Left renal cortex interstitium (tissue), 4 donors: ENCODE data around the gene CCDC188. TPM values are rescaled to one million over a fixed set of nuclear protein-coding genes. Genes with fewer than 3 reads are reported as not detected.

Source experiments
- DNase-seq, 4 donors: peaks; one replicate each; pipeline ENCODE4 v3.0.0-alpha.2; 2013; ENCODE audit warnings: low read depth in 4 of 4, low spot score in 2 of 4, missing footprints in 1 of 4
- polyA plus RNA-seq, 4 donors: library from polyadenylated mRNA; unstranded; fragments of 120-200 nt; gene quantifications; one replicate each; pipeline ENCODE4 v1.2.1, GENCODE V29; 2013; ENCODE audit not compliant: insufficient read length in 4 of 4

CCDC188 gene
- polyA plus RNA-seq = 1 to 10 TPM in 2 of 4 donors, under 1 TPM in 2; 0.24 to 1.8 (median 0.96) TPM

DNA sequence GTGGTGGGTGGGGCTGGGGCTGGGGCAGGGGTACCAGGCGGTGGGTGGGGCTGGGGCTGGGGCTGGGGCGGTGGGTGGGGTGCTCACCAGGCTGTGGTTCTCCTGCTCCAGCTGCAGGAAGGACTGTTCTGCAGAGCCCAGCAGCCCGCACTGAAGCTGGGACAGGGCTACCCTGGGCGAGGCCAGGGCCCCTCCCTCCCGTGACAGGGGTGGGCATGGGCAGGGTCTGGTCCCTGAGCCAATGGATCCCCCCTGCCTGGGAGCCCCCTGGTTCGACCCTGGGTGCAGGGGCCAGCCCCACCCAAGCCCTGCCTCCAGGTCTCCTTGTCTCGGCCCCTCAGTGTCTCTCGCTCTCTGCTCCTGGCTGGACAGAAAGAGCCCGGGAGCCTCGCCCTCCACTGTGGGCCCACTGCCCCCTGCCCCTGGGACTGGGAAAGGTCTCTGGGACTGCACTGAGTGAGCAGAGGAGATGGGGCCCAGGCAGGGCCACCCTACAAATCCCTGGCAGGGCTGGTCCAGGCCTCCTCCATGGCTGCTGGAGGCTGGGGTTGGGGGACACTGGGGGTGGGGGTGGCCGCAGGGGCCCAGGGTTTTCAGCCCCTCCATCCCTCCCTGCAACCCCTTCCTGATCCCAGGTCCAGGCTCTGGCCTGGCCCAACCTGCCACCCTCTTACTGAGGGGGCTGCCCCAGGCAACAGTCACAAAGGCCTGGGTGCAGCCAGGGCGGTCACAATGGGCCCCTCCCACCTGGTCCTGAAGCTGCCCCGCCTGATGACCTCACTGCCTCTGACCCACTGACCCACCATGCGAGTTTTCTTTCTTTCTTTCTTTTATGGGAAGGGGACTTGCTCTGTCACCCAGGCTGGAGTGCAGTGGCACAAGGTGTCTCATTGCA lies at the start of gene CCDC188:
Gene CCDC188, minus strand, starts transcription at position 675 of the 895 bp plus-strand sequence. Its CDS starts 69 bp downstream, at position 606.
- no peak for DNase-seq

DNA sequence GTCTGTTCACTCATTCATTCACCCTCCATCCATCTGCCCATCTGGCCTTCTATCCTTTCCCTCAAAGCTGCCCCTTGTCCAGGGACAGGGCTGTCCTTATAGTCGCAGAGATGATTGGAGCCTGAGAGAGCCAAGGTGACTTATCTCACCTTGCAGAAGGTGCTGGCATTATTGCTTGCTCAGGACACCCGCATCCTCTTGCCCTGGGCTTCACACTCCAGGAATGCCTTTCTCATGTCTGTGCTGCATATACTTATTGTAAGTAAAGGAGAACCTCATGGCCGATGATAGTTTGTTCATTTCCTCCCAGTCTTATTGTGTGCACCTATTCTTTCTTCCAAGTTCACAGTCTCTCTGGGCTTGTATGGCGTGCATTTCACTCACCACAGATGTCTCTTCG lies 49.1 kb upstream of the CCDC188 start:
- DNase-seq = no peak

DNA sequence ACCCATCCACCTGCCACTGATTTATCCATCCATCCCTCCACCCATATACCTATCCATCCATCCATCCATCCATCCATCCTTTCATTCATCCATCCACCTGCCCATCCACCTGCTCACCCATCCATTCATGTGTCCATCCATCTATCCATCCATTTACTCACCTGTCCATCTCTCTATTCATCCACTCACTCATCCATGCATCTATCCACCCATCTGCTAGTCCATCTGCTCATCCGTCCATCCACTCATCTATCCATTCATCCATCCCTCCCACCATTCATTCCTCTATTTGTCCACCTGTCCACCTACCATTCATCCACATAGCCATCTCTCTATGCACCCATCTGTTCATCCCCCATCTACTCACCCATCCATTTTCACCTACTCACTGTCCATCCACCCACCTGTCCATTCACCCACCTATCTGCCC lies 48.6 kb upstream of the CCDC188 start:
- DNase-seq = no peak

DNA sequence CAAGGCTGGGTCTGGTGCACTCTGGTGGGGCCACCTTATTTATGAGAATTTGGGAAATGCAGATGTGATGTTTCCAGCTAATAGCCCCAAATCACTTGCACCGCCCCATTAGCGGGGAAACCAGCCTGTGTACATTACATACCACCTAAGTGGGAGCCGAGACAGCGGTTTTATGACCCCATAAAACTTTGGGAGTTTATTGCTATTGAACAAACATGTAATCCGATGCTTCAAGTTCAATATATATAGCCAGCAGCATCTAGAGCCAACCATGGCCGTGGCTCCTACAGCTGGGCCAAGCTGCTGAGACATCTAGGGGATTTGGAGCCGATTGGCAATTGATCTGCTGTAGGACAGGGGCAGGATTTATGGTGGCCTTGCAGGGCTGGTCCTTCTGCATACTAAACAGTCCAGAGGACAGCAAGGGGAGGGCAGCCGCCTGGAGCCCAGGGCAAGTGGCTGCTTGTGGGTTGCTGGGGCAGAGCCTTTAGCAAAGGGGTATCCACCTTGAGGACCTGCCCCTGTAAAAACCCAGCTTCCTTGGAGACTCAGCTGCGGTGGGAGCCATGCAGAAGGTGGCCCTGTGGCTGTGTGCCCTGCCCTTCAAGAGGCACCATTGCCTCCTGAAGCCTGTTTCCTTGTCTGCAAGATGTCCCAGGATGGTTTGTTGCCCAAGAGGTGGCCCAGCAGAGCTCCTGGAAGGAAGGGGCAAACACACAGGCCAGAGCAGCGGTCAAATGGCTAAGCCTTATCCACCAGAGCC lies 47.9 kb upstream of the CCDC188 start:
- peak in 2 of 4 donors; percentile 24 to 59 for DNase-seq

DNA sequence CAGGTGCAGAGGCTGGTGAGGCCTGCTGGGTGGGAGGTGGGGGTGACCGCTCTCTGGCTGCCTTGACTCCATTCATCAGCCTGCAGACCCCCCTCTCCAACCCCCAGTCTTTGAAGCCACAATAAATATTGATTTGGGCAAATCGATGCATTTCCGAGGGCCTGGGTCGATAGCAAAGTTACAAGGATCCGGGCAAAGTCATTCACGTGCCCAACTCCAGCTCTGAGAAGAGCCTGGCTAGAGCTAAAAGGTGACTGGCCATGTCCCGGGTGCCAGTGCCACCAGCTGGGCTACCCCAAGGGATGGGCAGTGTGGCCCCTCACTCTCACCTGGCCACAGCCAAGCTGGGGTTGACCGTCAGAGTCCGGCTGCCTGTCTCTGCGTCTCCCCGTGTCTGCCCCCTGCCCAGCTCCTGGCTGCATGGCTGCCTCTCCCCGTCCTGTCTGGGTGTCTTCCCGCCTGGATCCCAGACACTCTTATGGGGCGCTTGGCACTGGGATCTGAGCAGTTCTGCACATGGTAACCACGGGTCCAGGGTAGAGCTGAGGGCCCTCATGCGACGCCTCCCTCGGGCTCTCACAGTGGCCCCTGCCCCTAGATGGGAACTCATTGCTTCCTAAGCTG lies 46.7 kb upstream of the CCDC188 start:
- no peak for DNase-seq

DNA sequence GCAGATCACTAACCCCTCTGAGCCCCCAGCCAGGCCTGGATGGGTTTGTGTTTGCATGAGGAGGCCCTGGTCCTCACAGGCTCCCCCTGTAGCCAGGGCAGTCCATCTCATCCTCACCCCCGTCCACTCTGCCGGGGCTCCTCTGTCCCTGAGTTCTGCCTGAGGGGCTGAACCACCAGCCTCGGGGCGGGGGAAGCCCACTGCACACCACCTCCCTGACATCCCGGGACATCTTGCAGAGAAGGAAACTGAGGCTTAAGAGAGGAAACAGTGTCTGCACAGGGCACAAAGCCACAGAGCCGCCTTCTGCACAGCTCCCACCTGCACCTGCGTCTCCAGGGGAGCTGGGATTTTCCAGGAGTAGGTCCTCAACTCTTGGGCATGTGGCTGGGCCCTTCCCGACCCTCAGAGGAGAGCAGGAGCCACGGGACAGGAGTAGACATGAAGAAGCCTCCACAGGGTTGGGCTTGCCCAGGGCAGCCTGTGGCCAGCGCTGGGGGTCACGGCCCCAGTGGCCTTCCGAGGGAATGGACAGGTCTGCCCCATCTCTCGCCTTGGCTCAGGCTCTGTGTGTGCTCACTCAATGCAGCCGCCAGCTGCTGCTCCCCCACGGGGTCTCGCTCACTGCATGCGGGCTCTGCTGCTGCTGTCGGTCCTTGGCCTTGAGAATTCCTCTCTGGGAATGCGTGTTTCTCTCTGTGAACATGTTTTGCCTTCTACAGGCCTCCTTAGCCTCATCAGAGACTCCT lies 45.4 kb upstream of the CCDC188 start:
- no peak for DNase-seq

DNA sequence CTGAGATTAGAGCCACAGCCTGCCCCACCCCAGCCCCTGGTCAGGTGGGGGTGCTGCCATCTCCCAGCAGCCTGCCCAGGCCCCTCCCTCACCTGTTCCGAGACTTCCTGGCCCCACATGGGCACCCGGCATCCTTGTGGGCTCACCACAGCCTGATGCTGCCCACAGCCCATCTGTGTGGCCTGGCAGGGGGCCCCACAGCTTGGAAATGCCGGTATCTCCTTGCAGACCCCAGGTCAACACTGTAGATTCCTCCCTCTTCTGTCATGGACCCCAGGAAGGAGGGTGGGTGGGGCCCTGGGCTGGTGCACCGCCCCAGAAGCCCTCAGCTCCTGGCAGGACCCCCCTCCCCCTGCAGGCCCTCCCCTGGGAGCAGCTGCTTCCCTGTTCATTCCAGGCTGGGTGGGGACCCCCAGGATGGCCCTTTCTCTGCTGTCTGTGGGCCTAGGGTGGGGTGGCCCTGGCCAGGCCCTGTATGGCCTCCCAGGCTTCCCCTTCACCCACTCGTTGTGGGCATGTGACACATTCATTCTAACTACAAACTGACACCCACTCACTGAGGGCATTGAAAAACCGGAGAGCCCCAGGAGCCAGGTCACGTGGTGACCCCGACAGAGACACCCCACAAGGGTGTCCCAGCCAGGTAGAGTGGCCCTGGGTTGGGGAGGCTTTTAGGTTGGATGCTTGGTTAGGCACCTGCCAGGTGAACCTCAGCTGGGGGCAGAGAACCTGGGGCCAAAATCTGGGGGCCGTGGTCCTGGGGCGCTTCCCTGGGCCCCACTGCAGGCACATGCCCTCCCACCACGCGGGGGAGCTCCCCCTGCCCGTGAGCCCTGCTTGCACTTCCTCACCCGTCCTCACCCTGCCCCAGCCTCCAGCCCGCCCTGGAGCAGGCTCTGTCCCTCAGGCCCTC lies 44.1 kb upstream of the CCDC188 start:
- no peak for DNase-seq

DNA sequence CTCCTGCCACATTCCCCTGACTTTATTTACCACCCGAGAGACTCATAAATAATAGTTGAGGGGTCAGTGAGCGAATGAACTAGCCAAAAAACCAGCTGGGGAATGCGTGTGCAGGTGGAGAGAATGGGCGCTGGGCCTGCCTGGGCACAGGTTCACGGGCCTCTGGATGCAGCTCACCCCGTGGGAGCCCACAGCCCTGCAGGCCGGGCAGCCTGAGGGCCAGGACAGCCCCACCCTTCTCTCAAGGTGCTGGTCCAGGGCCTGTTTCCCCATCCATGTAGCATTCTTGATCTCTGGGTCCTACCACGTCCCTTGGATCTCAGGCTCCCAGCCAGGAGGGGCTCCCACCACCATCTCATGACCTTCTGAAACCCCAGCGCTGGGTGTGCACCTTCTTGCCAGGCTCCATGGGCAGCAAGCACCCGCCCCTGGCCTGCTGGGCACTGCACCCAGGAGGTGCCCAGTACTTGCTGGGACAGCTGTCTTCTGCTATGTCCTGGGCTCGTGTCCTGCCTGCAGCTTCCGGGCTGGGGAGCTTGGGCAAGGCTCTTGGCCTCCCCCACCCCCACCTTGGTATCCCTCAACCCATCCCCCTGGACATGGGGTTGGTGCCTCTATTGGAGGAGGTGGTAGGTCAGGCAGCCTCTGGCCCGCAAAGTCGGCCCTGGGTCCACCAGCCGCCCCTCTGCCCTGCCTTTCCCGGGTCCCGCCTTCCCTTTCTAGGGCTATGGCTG lies 43.1 kb upstream of the CCDC188 start:
- DNase-seq = no peak

DNA sequence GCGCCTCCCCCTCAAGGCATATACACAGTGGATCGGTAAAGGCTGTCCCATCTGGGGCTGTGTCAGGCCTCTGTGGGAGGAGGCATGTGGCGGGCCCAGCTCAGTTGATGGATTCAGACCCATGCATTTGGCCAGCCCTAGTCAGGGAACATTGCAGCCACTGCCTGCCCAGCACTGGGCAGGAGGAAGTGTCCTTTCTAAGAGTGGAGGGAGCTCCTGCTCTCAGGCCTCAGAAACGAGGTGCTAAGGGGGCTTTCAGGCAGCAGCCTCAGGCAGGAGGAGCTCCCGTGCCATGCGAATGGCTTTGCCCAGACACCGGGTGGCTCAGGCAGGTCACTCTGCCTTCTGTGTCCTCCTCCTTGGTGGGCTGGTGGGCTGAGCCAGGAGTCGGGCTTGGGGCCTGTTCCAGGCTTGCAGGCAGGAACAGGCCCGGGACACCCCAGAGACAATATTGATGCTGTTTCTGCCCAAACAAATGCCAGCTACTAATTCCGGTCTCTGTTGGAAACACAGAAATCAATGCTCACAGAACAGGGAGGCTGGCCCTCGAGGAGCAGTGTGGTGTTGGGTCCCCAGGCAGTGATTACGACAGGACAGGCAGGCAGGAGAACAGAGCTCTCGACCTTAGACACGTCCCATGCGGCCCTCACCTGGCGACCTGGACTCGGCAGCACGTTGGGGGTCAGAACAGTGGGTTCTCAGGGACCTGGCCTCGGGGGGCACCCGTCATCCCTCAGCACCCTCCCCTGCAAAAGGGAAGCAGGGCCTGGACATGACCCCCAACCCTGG lies 42.3 kb upstream of the CCDC188 start:
- no peak for DNase-seq

DNA sequence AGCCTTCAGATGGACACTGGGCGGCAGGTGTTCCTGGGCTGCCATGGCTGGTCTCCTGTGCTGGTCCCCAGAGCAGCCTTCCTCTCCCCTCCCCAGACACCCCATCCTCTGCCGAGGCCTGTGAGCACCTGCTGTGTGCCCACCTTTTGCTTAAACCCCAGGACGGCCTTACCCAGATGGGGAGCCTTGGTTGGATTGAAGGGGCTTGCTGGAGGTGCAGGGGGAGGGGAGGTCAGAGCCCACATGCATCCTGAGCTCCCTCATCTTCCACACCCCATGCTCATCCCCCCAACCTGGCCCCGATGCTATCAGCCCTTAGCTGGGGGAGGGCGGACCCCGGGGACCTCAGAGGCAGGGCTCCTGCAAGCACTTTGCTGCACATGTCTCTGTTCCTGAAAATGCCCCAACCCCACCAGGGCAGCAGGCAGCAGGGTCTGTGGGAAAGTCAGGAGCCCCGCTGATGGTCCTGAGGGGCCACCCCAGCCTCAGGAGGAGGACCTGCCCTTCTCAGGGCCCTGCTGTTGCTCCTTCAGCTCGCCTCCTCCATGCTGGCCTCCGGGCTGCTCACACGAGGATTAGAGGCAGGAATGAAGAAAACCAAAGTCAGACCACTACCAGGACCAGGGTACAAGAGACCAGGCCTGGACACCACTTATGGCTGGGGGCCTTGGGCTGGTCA lies 41.6 kb upstream of the CCDC188 start:
- DNase-seq = no peak

DNA sequence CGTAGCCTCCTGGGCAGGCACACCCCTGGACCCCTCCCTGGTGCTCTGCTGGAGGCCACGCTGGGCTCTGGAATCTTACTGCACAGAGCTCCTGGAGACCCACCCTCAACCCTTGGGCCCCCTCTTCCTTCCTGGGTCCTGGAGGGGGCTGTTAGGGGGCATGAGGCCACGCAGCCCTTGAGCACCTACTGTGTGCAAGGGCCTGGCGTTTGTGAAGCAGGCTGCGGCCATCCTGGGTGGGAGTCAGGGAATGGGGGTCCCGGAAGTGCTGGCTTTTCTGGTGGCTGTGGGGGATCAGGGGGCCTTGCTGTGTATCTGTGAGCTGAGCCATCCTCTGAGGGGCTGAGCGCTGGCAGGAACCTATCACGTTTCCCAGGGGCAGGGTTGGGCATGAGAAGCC lies 40.9 kb upstream of the CCDC188 start:
- no peak for DNase-seq

DNA sequence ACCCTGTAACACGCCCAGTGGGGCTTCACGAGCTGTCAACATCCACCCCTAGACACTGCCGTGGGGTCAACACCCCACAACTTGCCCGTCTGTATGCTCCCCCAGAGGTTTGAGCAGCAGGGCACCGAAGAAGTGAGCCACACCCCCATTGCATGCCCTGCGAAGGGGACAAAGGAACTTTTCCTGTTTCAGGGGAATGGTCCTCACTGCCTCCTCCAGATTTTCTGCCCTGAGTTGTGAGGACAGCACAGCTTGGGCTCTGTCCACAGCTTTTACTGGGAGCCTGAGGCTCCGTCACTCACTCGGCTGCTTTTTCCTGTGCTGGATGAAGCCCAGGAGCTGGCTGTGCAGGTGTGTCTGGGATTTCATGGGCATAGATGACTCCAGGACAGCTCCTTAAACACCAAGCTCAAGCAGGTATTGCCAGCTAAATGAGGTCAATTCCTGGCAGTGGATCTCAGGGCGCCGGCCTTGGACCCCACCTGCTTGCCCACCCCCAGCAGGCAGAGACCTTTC lies 40.2 kb upstream of the CCDC188 start:
- DNase-seq = no peak

DNA sequence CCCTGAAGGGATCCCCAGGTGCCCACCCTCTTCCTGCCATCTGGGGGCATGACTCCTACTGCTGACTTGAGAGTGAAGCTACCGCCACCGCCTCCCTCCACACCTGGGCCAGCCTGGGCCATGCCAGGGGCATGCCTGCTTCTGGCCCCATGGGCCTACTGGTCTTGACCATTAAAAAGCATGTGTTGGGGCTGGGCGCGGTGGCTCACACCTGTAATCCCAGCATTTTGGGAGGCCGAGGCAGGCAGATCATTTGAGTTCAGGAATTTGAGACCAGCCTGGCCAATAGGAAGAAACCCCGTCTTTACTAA lies 37.7 kb upstream of the CCDC188 start:
- DNase-seq = no peak

DNA sequence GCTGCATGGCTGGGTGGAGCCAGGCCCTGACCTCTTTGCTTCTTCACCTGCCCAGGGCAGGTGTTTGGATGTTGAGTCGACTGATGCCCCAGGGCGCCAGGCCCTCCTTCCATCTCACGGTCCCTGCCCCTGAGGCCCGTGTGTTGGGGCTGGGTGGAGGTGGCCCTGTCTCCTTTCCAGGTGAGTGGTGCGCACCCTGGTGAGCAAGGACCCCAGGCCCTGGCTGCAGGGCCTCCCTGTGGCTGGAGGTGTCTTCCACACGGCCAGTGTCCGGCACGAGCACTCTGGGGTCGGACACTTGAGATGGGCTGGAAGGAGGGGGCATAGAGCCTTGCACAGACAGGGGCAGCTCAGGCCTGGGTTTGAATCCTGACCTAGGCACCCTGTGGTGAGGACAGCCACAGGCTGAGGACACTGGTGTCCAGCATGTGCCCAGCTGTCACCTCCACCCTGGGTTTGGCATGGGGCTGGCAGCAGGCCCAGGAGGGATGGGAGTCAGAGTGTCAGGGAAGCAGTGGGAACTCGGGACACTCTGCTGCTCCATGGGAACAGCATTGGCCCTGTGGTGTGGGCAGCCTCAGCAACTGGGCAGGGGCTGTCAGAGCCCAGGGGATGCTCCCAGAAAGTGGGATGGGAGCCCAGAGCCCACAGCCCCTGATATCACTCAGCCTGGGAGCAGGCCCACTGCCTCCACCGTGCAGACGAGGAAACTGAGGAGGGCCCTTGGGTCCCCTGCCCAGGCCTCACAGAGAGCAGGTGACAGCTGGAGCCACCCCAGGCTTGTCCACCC lies 37.1 kb upstream of the CCDC188 start:
- DNase-seq = no peak

DNA sequence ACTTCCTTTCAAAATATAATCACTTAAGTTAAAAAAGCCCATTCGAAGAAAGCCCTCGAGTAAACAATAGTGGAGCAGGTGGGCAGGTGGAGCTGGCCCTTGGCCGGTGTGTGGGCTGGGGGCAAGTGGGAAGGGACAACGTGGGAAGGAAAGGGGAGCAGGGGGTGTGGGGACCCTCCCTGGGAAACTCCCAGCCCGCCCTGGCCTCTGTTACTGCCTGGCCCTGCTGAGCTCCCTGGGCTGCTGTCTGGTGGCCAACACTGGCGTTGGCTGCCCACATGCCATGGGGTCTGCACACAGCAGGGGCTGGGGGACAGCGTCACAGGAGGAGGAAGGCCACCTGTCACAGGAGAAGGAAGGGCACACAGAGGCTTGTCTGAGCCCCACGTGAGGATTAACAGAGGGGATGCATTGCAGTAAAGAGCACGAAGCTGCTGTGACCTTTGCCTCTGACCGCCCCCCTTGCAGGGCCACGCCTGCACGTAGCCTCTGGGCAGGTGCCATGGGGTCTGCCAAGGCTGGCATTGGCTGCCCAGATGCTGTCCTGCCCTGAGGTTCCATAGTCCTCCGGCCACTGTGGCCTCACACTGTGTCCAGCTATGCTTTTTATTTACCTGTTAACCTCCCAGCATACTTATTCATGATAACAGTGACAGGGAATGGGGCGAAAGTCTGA lies 36.2 kb upstream of the CCDC188 start:
- DNase-seq = no peak
